MCF 10A (cell line): Measurements from ENCODE around the gene MAML2. TPM values are rescaled to one million over a fixed set of nuclear protein-coding genes. Genes with fewer than 3 reads are reported as not detected.

ENCODE experiments used
- BruUV-seq: library from RNA; stranded (reverse); fragments of 400-500 nt; replicated peaks from 2 replicates; lab custom pipeline; 2021; lab: Mats Ljungman, UMichigan
- CTCF ChIA-PET: fragments of 300-600 bp; sonication (Branson Sonifier 250); formaldehyde crosslinking; extraction: SDS; loops from one replicate; lab custom pipeline; 2021; ENCODE audit warnings: antibody characterized with exemption, inconsistent platforms; lab: Yijun Ruan, JAX
- POLR2A ChIA-PET: fragments of 300-600, 350-650 bp; sonication (Branson Sonifier 250); formaldehyde crosslinking; extraction: SDS; loops from one replicate; lab custom pipeline; 2020; ENCODE audit warnings: antibody characterized with exemption, inconsistent platforms; lab: Yijun Ruan, JAX
- DNase-seq: peaks from one replicate; pipeline ENCODE4 v3.0.0-alpha.2; 2018; ENCODE audit not compliant: unreplicated experiment
- H3K27ac Mint-ChIP-seq: one replicate; pipeline ENCODE4 v1.8.0; 2022; ENCODE audit warnings: mild to moderate bottlenecking, low read depth, mixed read lengths; ENCODE audit not compliant: unreplicated experiment
- H3K27me3 Mint-ChIP-seq: one replicate; pipeline ENCODE4 v1.8.0; 2022; ENCODE audit warnings: mixed read lengths; ENCODE audit not compliant: insufficient read depth, unreplicated experiment
- H3K36me3 Mint-ChIP-seq: one replicate; pipeline ENCODE4 v1.8.0; 2022; ENCODE audit warnings: mild to moderate bottlenecking, moderate library complexity, mixed read lengths; ENCODE audit not compliant: insufficient read depth, unreplicated experiment
- H3K4me1 Mint-ChIP-seq: one replicate; pipeline ENCODE4 v1.8.0; 2022; ENCODE audit warnings: mixed read lengths; ENCODE audit not compliant: insufficient read depth, unreplicated experiment
- H3K4me3 Mint-ChIP-seq: one replicate; pipeline ENCODE4 v1.8.0; 2022; ENCODE audit warnings: mild to moderate bottlenecking, moderate library complexity, mixed read lengths; ENCODE audit not compliant: unreplicated experiment
- H3K9me3 Mint-ChIP-seq: one replicate; pipeline ENCODE4 v1.8.0; 2022; ENCODE audit warnings: mixed read lengths; ENCODE audit not compliant: unreplicated experiment
- intact Hi-C: fragments of 100-400 bp; cut with micrococcal nuclease; formaldehyde crosslinking; loops from 2 replicates; pipeline ENCODE4 v1.14.1; 2022
- total RNA-seq: library from RNA; stranded (reverse); gene quantifications from 2 replicates; pipeline ENCODE4 v1.2.3, GENCODE V29; 2022
- TF ChIP-seq, protein P1 (sequence below): fragments of 200-600 bp; IDR thresholded peaks from one replicate; pipeline ENCODE4 v1.8.0; 2022; ENCODE audit warnings: antibody characterized with exemption, mild to moderate bottlenecking; ENCODE audit not compliant: unreplicated experiment

The MAML2 gene
- total RNA-seq, 1 experiment from 2014 or later: 8.6 TPM

DNA sequence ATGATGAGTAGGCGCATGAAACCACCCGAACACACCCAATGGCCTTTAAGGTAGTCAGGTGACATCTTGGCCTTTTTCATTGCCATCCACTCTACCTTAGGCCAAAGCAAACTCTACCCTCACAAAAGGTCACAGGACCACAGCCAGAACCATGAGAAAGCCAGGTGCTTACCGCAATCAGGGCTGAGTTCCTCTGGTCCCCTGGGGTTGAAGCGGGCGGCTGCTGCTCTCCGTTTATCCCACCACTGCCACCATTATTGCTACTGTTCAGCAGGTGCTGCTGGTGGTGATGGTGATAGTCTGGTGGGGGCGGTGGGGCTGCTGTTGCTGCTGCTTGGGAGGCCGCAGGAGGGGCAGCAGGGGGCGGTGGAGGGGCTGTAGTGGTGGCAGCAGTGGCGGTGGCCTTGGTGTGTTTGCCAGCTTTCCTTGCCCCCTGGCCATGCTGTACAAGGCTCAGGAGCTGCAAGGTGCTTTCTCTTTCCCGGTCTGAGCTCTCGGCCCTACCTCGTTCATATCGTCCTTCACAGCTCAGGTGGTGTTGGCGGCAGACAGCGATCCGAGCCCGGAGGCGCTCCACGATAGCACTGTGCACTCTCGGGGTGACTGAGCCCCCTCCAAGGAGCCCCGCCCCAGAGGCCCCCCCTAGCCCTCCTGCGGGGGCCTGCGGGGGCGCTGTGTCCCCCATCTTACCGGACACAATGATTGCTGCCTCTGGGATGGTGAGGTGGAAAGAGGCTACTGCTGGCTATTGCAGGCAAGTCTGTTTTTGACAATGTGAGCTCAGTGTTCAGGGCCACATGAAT, 1.6 kb downstream of the MAML2 start:
- CTCF ChIA-PET: interaction anchor here (0.6 to 11.2 kb wide), 48 partner anchors 9 to 520 kb away, joined by 3 to 202 read pairs (median 4); no protein-coding TSS in a partner anchor
- no peaks in the 10 kb centered on the region for H3K9me3 Mint-ChIP-seq
- H3K36me3 Mint-ChIP-seq: peaks cover 6% of the 10 kb centered on the region
- peak; percentile 51 for DNase-seq
- H3K27ac Mint-ChIP-seq: peak overlapping the region; percentile 94
- POLR2A ChIA-PET: interaction anchor here (0.6 to 8.4 kb wide), 24 partner anchors 10 to 552 kb away, joined by 3 to 217 read pairs (median 4); partner anchors contain the start of genes CCDC82, FAM76B, JRKL and MTMR2
- H3K4me3 Mint-ChIP-seq: peak overlapping the region; percentile 95
- peaks cover 46% of the 10 kb centered on the region for H3K4me1 Mint-ChIP-seq
- TF ChIP-seq, protein P1, sequence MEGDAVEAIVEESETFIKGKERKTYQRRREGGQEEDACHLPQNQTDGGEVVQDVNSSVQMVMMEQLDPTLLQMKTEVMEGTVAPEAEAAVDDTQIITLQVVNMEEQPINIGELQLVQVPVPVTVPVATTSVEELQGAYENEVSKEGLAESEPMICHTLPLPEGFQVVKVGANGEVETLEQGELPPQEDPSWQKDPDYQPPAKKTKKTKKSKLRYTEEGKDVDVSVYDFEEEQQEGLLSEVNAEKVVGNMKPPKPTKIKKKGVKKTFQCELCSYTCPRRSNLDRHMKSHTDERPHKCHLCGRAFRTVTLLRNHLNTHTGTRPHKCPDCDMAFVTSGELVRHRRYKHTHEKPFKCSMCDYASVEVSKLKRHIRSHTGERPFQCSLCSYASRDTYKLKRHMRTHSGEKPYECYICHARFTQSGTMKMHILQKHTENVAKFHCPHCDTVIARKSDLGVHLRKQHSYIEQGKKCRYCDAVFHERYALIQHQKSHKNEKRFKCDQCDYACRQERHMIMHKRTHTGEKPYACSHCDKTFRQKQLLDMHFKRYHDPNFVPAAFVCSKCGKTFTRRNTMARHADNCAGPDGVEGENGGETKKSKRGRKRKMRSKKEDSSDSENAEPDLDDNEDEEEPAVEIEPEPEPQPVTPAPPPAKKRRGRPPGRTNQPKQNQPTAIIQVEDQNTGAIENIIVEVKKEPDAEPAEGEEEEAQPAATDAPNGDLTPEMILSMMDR: peak; percentile 20
- intact Hi-C loops: loop anchor here (2.0 to 5.0 kb wide), 4 partner anchors 35 to 419 kb away; partner anchors contain the start of gene MTMR2
- no peaks in the 10 kb centered on the region for H3K27me3 Mint-ChIP-seq
- BruUV-seq: no TSS peak

DNA sequence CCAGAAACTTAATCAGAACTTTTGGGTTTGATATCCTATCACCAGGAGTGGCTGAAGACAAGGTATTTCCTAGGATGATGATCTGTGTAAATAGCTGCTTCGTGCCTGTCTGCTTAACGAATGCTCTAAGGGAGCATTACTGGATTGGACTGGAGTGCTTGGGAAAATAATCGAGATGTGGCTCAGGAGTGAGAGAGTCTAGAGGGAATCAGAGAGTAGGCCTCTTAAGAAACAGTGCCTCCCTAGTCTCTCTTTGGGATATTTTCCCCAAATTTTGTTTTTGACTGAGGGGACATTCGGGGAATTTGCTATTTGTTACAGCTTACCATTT, 2.5 kb downstream of the MAML2 start:
- H3K27ac Mint-ChIP-seq: peak overlapping the region; percentile 94
- H3K9me3 Mint-ChIP-seq: no peaks in the 10 kb centered on the region
- DNase-seq: peak; percentile 16
- H3K36me3 Mint-ChIP-seq: peaks cover 6% of the 10 kb centered on the region
- BruUV-seq: no TSS peak
- CTCF ChIA-PET: interaction anchor here (0.7 to 11.2 kb wide), 21 partner anchors 10 to 504 kb away, joined by 3 to 202 read pairs (median 5); partner anchors contain the start of genes CCDC82 and JRKL
- POLR2A ChIA-PET: interaction anchor here (0.6 to 8.4 kb wide), 15 partner anchors 15 to 457 kb away, joined by 3 to 217 read pairs (median 4); partner anchors contain the start of genes CCDC82 and JRKL
- intact Hi-C loops: loop anchor here (1.0 to 5.0 kb wide), 4 partner anchors 34 to 463 kb away; partner anchors contain the start of gene MTMR2
- TF ChIP-seq, protein P1: no peak
- H3K4me1 Mint-ChIP-seq: peaks cover 50% of the 10 kb centered on the region
- peak overlapping the region; percentile 95 for H3K4me3 Mint-ChIP-seq
- H3K27me3 Mint-ChIP-seq: no peaks in the 10 kb centered on the region

DNA sequence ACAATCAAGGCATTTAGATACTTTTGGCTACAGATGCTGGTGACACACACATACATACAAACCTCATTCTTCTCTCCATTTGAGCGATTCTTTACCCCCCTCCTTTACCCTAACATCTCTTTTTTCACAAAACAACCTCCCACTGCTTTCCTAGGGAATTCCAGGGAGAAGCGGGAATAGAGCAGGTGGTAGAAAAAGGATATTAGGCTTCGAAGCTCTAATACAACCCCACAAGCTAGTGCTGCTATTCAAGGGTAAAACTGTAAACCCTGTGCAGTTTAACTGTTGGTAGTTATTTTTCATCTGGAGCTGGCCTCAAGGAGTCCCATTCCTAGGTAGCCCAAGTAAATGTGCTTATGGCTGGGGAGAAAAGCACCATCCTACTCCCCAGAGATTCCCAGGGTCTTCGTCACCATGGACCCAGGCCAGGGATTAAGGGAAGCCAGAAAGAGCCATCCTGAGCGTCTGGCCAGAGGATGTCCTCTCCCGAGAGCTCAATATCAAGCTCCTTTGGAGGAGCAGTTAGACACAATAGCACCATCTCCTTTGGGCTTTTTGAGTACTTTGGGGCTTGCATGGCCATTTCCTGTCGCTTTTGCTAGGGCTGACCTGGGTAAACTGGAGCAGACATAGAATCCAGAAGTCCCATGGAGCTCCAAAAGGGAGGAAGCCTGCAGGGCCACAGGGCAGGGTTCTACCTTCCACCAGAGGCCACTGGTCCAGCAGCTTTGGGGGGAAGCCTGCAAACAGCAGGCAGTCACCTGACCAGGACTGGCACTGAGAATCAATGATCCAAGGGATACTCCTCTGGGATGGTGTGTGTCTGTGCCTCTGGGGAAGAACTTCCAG, 3.1 kb downstream of the MAML2 start:
- ChIA-PET POLR2A (interaction anchor here (0.6 to 8.4 kb wide), 21 partner anchors 15 to 646 kb away, joined by 3 to 217 read pairs (median 4); partner anchors contain the start of genes CCDC82 and JRKL), CTCF (interaction anchor here (0.5 to 11.2 kb wide), 27 partner anchors 10 to 546 kb away, joined by 3 to 202 read pairs (median 4); partner anchors contain the start of genes CCDC82 and JRKL)
- no TSS peak for BruUV-seq
- peaks cover 8% of the 10 kb centered on the region for H3K36me3 Mint-ChIP-seq
- H3K4me3 Mint-ChIP-seq: peak overlapping the region; percentile 95
- H3K27me3 Mint-ChIP-seq: no peaks in the 10 kb centered on the region
- intact Hi-C loops: loop anchor here (1.0 to 5.0 kb wide), 4 partner anchors 33 to 463 kb away; partner anchors contain the start of gene MTMR2
- H3K4me1 Mint-ChIP-seq: peaks cover 51% of the 10 kb centered on the region
- H3K9me3 Mint-ChIP-seq: no peaks in the 10 kb centered on the region
- peak; percentile 19 for DNase-seq
- H3K27ac Mint-ChIP-seq: peak overlapping the region; percentile 94
- TF ChIP-seq, protein P1: no peak
